Stimulated activated CD8-positive, alpha-beta memory T cell treated with anti-CD3 and anti-CD28 coated beads, Interleukin-15, amount 100 ng/mL, for 48 hours (primary cell): ENCODE data around the gene P4HB.

Experiments
- DNase-seq, 2 donors: peaks; one replicate each; pipeline ENCODE4 v3.0.0-alpha.2; 2020; ENCODE audit warnings: low read depth in 2 of 2

The P4HB gene

DNA sequence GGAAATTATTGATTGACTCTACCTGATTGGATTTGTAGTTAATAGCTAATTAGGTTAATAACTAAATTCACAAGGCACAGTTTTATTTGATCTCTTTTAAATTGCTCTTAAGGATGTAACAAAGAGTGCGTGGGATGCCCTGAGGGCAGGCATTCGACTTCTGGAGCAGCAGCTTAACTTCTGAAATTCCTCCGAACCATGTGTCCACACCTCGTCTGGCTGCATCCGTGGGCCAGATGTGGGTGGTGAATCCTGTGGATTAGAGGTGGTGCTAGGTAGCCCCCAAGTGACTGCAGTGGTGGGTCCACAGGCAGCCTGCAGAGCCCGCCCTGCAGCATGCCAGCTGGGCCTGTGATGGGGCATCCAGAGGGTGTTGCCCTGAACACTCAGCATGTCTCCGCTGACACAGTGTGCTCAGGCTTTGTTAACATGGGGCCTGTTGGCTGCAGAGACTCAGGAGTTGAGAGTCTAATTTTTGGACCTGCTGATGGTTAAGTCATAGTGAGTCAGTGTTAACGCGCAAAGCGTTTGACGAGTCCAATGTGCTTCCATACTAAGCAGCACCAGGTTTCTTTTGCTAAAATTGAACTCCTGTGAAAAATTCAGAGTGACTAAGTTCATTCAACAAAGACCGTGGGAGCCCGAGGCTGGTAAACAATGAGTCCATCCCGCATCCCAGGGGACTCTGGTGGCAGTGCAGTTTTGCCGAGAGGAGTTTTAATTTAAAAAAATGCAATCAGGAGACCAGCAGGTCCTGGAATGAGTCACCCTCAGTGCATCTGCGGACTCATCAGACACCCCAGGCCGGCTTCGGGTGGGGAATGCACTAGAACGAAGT, 37.9 kb upstream of the P4HB start:
- no peak for DNase-seq

DNA sequence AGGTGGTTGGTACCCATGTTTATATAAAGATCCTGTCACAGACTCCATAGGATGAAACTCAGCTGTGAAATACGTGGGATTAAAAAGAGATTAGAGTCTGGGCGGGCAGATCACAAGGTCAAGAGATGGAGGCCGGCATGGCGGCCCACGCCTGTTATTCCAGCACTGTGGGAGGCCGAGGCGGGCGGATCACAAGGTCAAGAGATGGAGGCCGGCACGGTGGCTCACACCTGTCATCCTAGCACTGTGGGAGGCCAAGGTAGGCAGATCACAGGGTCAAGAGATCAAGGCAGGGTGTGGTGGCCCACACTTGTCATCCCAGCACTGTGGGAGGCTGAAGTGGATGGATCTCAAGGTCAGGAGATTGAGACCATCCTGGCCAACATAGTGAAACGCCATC, 35.1 kb upstream of the P4HB start:
- DNase-seq = no peak

GRCh38 chr17:81891303-81891552, 30.9 kb upstream of the P4HB start:
- DNase-seq = no peak

DNA sequence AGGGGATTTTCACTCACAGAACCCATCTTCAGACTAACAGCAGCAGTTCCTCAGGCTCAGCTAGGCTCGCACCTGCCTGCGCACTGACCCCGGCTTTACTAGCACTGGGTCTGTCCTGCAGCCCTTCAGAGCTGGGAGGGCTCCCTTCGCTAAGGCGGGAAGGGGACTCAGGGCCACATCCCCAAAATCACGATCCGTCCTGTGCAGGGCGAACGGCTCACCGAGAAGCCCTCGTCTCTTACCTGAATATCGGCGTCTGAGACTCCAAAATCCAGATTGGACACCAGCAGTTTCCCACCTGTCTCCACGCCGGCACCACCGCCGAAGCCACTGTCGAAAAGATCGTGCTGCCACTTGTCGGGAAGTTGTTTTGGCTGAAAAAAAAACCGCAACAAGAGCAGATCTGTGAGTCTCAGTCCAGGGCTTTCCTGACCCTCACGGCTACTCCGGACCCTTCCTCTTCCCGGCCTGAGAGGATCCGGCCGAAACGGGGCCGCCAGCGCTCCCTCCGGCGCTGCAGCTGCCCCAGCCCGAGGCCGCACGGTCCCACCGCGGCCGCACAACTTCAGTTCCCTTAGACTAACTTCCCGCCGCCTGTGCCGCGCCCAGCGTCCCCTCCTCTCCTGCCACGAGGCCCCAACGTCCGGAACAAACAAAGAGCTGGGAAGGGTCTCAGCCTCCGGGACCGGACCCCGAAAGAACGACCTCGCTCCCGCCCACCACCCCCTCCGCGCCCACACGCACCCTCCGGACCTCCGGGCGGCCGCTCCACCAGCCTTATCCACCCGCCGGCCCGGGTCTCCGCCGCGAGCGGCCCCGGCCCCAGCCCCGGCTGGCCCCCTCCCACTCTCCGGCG, 30.3 kb upstream of the P4HB start:
- DNase-seq = no peak

DNA sequence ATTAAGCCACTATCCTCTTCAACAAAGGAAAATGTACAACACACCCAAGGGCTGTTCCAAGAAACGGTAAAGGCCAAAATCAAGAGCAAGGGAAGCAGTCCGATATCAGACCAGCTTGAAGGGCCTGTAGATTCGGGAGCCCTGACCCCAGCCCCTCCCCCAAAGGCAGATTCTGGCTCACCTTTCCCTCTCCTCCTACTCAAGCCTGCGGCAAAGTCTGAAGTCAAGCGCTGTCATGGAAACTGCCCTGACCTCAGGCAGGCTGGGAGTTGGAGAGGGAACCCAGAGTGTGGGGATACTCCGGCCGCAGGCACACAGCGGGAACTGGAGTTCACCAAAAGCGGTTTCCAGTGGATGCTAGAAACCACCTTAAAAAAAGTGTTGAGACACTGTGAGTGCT, 29.3 kb upstream of the P4HB start:
- DNase-seq = no peak

DNA sequence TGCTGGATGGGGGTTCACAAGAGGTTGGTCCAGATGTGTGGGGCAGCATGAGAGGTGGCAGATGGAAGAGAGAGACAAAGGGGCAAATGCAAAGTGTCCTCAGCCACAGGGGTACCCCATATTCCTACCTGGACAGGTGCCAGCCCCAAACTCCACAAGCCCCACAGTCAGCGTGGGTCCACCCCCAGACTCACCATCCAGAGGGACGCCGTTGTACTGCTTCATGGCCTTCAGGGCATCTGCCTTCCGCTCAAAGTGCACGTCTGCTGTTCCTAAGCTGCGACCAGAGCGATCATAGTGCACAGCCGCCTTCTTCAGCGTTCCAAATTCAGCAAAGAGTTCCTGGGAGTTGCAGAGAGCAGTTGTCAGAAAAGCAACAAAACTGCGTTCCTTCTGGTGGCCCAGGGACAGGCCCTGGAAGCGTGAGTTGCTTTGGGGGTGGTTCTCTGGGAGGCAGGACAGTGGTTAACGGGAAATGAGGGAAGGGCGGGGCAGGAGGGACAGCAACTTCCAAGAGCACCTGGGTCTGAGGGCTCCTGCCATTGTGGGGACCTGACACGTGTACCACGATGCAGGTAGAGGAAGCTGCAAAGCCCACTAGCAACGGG, 28.8 kb upstream of the P4HB start:
- DNase-seq = no peak

DNA sequence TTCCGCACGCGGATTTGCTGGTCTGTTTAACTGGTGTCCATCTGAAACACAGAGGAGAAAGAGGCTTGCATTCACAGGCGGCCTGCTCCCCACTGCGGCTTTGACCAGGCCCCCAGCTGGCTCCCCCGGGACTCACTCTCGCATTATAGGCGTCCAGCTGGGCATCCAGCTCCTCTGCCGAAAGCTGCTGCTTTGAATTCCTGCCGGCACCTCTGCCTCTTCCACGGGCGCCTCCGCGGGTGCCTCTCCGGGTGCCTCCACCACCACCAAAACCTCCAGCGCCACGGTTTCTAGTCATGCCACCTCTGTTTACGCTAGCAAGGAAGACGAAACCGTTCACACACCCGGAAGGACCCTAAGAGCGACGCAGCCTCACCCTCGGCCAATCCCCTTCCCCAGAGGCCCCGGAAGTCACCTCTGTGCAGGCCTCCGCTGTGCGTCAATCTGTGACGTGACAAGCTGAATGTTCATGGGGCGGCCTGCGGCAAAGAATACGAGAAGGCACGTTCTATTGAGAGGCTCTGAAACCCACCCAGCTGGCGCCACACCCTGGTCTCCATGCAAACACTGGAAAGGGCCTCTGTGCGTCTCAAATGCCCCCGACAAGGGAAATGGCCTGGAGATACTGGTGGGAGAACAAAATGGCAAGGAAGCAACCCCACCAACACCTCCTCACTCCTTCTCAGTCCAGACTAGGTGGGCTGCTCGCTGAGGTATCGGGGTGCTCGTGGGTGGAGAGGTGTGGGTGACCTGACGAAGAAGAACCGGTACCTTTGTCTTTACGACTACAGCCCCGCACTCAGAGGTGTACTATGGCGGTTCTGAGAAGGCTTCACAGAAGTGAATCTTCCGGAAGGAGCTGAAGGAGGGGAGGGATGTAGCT, 28.0 kb upstream of the P4HB start:
- no peak for DNase-seq

DNA sequence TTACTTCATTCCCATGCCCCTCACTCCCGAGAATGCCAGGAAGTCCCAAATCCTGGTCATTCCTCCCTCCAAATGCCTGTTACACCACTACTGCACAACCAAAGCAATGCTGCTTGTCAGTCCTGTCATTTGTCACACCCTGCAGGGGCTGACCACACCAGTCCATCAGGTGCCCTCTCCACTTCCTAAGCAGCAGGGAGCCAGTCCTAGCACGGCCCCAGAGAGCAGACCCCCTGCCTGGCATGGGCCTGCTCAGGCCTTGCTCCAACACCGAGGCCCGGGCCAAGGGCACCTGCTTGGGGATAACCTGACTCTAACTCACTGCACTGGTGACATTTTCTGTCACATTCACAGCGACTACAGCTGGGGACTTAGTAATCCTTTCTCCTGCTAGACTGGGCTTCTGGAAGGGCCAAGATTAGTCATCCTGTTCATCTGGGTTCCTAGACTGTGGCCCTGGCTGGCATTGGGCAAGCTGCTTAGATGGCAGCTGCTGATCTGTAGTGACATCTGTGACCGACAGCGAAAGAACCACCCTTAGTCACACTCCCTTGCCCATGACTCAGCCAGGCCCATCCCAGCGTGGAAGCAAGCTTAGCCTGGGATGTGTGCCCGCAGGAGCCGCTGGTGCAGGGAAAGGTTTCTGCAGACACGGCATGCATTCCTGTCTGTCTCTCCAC, 25.7 kb upstream of the P4HB start:
- no peak for DNase-seq

- no peak for DNase-seq
Measured at GRCh38 chr17:81885454-81885853, 25.1 kb upstream of the P4HB start.

- no peak for DNase-seq
Measured at GRCh38 chr17:81884968-81885367, 24.6 kb upstream of the P4HB start.

DNA sequence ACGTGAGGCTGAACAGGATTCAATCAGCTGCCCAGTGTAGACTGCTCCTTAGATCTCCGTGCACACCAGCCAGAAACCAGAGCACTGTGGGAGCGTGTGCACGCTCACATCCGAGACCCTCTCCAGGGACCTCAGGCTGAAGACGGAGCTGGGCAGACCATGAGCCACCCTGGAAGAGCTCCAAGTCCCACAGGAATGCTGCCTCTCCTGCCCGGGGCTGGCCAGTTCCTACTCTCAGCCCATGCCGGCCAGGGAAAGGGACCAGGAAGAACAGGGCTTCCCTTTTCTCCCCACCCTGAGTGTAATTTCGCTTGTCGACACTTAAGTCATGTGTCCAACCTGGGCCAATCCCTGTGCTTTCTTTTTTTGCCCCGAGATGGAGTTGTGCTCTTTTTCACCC, 24.2 kb upstream of the P4HB start:
- no peak for DNase-seq

- DNase-seq = no peak
Measured at GRCh38 chr17:81879121-81879520, 18.8 kb upstream of the P4HB start.

DNA sequence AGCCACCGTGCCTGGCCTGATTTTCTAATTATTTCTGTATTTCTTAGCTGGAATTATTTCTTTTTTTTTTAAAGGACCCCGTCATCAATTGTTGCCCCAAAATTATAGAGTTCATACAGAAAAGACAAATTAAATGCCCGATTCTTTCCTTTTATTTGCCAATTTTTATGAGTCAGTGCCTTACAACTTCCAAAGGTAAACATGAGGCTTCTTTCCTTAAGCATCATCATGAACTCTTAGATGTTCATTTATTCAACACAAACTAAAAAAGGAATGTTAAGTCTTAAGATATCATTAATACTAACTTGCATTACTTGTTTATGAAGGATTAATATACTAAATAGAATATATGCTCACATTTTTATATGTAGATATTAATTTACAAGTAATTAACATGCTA, 18.0 kb upstream of the P4HB start:
- DNase-seq = no peak

DNA sequence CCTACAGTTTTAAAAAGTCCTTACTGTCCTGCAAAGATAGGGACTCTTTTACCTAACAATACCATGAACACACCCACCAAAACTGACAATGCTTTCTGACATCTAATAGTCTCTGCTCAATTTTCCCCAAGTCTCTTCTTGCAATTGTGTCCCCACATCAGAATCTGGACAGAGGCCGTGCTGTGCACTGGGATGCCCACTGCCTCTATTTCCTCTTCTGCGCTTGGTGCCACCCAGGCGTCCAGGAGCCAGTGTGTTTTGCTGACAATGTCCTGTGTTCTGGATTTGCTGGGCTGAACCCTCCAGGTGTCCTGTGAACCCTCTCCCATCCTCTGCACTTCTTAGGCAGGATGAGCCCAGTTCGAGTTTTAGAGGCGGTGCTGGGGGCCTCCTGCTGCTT, 17.2 kb upstream of the P4HB start:
- no peak for DNase-seq

DNA sequence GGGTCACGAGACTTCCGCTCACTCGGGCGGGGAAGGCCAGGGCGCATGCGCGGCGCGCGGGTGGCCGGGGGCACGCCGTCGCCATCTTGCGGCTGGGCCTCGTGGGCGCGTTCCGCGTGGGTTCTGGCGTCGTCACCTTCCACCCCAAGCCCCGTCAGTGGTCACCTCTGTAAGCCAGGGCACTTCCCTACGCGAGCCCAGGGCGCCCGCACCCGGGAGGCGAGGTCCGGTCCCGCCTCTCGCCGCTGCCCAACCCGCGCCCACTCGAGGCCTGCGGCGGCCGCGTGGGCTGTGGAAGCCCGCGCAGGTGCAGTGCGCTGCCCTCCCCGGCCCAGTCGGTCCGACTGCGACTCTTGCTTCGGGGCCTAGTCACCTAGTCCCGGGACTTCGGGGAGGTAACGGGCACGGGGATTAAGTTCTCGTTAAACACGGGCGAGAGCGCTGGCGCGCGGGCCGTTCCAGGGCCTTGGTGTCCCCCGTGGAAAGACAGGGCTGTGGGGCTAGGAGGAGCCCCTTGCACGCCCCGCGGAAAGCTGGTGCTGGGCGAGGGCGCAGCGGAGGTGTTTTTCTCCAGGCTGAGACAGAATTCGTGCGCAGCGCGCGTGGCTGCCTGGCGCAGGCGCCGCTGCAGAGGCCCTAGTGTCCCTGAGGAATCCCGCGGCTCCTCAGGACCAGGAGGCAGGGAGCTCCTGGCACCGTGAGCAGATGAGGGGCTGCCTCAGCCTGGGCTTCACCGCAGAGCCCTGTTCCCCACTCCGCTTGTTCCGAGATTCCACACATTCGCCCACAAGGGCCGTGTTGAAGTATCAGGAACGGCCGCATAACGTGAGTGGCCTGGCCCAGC, 11.3 kb upstream of the P4HB start:
- peak; percentile 93 to 95 for DNase-seq

- DNase-seq = no peak
Measured at GRCh38 chr17:81870981-81871386, 10.6 kb upstream of the P4HB start, which contains the start of gene ARHGDIA. ARHGDIA (minus strand) TSS chr17:81871337; CDS start chr17:81869930, 1,407 bp downstream.

- peak in 1 of 2 donors; percentile 28 for DNase-seq
Measured at GRCh38 chr17:81870131-81870980, 10.0 kb upstream of the P4HB start.

DNA sequence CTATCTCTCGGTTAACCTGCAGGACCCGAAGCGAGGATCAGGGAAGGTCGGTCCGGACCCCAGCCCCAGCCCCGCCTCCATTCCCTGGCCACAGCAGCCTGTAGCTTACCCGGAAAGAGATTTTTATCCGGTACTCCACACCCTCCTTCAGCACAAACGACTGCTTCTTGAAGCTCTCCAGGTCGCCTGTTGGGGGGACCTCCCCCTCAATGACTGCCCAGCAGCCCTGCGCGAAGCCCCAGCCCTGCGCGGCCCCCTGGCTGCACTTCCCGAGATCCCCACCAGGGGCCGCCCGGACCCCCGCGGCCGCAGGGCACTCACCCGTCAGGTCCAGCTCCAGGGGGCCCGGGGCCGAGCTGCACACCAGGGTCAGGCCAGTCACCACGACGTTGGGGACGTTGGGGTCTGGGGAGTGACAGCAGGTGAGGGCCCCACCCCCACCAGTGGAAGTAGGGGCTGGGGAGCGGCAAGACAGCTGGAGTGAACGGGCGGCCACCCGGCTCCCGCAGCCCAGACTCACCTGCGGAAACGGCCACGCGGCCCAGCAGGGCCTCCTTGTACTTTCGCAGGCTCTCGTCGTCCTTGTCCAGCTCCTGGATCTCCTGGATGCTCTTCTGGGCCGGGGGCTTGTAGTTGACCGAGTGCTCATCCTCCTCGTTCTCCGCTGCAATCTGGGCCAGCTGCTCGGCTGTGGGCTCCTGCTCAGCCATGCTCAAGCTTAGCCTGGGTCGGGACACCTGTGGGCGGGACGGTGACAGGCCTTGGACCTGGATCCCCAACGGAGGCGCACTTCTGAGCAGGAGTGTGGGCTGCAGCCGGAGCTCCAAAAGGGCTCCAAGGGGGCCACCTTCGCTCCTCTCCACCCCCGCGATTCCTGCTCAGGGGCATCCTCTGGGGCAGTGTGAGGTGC, 9.1 kb upstream of the P4HB start:
- DNase-seq = peak; percentile 33 to 41
